Mucosa of gallbladder (tissue), 1 donor: Measurements from ENCODE around the gene L3HYPDH. TPM values are rescaled to one million over a fixed set of nuclear protein-coding genes. Genes with fewer than 3 reads are reported as not detected.
"Not testable (repeated sequence)": the region's sequence is repeated elsewhere in the genome, so short reads cannot be mapped to it uniquely, and the experiment has no call there.

Source experiments
- DNase-seq: peaks from one replicate; pipeline ENCODE4 v3.0.0-alpha.2; 2020; ENCODE audit warnings: low spot score
- total RNA-seq: library from RNA; stranded (reverse); gene quantifications from one replicate; pipeline ENCODE4 v1.2.1, GENCODE V29; 2021
- donor health status: DM: no; HTN: no; CAD: no.

L3HYPDH gene
- total RNA-seq, 1 donor from 2014 or later, result 17.9 TPM

DNA sequence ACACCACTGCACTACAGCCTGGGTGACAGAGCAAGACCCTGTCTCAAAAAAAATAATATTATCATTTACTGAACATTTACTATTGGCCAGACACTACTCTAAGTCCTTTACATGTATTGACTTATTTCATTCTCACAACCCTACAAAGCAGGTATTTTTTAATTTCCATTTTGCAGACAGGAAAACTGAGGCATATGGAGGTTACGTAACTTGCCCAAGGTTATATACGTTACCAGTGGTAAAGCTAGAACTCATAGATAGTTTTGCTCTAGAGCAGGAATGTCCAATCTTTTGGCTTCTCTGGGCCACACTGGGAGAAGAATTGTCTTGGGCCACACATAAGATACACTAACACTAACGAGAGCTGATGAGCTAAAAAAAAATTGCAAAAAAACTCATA, 5.7 kb downstream of the L3HYPDH start:
- DNase-seq, result no peak

DNA sequence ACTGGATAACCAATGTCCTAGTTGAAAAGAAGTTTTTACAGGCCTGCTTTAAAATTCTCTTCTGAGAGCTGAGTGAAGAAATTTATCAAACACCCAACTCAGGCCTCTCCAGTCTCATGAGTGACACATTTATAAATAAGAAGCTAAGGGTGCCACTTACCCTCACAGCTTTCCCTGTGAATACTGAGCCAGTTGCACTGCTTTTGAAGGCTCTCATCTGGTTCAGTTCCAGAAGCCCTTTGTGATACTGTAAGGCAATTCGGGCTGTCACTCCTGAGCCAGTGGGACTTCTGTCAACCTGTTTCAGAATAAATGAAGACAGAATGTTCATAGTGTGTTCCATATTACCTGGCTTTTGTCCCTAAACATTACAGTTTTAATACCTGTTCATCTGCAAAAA, 8.5 kb downstream of the L3HYPDH start:
- no peak for DNase-seq

GRCh38 chr14:59474172-59474571, 10.0 kb downstream of the L3HYPDH start:
- DNase-seq, result no peak

DNA sequence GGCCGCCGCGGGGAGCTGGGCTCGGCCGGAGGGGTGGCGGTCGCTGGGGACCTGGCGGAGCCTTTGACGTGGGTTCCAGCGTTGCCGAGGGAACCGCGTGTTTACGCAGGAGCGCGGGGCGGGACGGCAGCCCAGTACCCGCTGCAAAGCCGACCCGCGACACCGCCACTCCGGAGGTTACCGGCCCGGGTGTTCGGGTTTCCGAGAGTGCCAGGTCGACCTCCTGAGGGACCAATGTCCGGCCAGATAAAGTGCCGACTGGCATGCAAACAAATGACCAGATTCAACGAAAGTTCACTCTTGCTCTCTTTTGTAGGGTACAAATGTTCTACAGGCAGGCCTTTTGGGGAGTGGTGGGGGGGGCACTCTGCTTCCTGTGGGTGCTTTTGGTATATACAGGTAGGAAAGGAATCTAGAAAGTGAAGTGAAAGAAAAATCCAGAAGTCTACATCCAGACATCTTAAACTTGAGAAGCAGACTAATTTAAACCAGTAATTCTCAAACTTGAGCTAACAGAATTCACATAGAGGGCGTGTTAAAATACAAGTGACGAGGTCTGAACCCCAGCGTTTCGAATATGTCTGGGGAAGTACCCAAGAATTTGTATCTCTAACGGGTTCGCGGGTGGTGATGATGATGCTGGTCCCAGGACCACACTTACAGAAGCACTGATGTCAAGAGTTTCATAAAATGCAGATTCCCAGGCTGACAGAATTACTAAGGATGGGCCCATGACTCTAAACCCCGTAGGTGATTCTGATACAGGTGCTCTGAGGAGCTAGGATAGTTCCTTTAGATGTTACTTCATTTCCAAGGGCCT, 18.7 kb downstream of the L3HYPDH start, which contains the start of gene GPR135:
TSS of gene GPR135 (minus strand) at position 65 of the 820 bp plus-strand sequence. CDS start 154 bp downstream, outside the sequence.
- DNase-seq, result peak; percentile 30

GRCh38 chr14:59464486-59465315, 19.5 kb downstream of the L3HYPDH start:
- peak; percentile 47 for DNase-seq

GRCh38 chr14:59463787-59464485, 20.3 kb downstream of the L3HYPDH start:
- no peak for DNase-seq

DNA sequence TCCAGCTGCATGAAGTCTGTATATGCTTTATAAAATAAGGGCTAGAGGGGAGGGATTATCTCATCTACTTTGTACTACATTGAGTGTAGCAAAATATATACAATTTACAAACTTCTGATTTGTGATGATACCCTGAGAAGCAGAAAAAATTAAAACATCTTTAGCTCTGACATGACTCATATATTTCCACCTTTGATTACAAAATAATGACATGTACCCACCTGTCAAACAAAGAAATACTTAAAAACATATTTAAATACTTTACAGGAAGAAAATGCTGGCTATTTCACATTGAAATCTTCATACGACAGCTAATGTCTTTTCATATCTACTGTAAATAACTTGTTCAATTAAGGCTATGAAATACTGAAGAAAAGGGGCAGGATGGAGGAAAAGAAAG, 22.3 kb downstream of the L3HYPDH start:
- DNase-seq, result no peak

DNA sequence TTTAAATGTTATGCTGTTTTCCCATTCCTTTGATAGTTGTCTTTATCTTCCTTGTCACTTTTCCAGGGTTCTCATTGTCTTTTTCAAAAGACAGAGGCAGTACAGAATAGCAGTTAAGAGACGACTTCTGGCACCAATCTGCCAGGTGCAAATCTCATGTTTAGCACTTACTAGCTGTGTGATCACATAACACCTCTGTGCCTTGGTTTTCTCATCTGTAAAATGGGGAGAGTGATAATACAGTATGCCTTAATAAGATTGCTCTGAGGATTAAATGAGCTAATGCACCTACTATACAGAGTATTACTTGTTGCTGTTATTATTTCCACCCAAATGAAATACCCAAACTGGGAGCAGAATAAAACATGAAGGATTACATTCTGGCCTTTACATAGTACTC, 23.8 kb downstream of the L3HYPDH start:
- DNase-seq, result no peak

- no peak for DNase-seq
Measured at GRCh38 chr14:59458486-59458885, 25.7 kb downstream of the L3HYPDH start.

GRCh38 chr14:59455411-59455810, 28.8 kb downstream of the L3HYPDH start:
- no peak for DNase-seq

DNA sequence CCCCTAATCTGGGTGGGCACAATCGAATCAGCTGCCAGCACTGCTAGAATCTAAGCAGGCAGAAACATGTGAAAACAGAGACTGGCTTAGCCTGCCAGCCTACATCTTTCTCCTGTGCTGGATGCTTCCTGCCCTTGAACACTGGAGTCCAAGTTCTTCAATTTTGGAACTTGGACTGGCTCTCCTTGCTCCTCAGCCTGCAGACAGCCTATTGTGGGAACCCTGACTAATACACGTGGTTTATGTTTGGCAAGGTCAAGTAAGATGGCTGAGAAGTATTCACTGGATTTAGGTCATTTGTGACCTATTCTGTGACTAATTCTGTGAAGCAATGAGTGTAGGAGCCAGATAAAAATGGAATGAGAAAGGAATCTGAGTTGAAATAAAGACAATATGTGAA, 30.1 kb downstream of the L3HYPDH start:
- no peak for DNase-seq

DNA sequence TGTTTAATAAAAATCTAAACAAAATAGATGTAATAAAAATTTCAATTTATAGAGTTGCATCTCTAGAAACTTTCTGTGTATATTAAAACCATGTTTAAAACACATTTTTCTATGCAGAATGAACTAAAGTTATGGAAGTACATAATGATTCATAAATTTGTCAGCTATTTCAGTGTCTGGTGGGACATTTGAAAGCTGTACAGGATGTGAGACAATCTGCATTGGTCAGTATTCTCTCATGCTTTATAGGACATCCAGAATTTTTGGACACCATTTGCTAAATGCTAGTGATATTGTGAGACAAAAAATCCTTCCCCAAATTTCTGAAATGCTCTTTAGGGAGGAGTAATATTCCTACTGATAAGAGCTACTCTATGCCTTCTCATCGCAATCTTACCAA, 32.4 kb downstream of the L3HYPDH start:
- no peak for DNase-seq

DNA sequence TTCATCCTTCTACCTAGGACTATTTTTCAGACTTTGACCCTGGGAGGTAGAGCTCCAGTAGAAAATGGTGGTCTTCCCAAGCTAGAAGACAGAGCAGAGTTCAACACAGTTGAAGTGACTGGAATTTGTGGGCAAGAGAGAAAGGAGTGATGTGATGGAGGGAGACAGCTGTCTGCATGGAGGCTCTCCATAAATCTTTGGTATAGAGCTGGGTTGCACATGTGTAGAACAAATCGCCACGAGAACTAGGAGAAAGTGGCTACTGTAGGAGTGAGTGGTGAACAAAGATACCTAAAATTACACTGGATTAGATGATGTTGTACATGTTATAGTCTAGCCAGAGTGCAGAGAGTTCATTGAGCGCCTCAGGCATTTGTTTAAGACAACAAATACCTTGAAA, 33.5 kb downstream of the L3HYPDH start:
- no peak for DNase-seq

GRCh38 chr14:59448673-59449072, 35.5 kb downstream of the L3HYPDH start:
- DNase-seq, result not testable (repeated sequence)

GRCh38 chr14:59439256-59439965, 44.8 kb downstream of the L3HYPDH start:
- no peak for DNase-seq

GRCh38 chr14:59438195-59438647, 46.0 kb downstream of the L3HYPDH start:
- DNase-seq, result no peak

- DNase-seq, result no peak
Measured at GRCh38 chr14:59435987-59436386, 48.2 kb downstream of the L3HYPDH start.

- no peak for DNase-seq
Measured at GRCh38 chr14:59435101-59435500, 49.1 kb downstream of the L3HYPDH start.

GRCh38 chr14:59429790-59430189, 54.4 kb downstream of the L3HYPDH start:
- DNase-seq, result no peak

DNA sequence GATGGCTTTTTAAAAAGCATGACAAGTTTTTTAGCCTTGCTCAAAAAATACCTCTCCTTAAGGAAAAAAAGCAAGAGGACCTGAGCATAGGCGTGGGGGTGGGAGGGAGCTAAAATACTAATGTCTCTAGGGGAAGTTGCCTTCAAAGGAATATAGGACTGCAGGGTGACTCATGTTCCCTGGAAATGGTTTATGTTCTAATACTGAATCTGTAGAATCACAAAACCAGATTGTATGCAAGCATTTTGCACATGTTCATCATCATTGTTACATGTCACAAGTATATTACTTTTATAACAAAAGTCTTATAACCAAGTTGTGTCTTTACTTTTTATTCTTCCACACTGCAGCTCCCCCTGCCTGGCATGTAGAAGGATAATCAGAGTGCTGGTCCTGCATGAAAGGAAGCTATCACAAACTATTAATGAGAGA, 55.6 kb downstream of the L3HYPDH start:
- no peak for DNase-seq
